Activated CD4-positive, alpha-beta T cell treated with anti-CD3 and anti-CD28 coated beads, Interleukin-2, amount 50 U/mL, for 4 hours (primary cell): ENCODE data around the gene VSX1.

ENCODE experiments used
- DNase-seq, 2 experiments: peaks; one replicate each; pipeline ENCODE4 v3.0.0-alpha.2; 2020

VSX1 gene

DNA sequence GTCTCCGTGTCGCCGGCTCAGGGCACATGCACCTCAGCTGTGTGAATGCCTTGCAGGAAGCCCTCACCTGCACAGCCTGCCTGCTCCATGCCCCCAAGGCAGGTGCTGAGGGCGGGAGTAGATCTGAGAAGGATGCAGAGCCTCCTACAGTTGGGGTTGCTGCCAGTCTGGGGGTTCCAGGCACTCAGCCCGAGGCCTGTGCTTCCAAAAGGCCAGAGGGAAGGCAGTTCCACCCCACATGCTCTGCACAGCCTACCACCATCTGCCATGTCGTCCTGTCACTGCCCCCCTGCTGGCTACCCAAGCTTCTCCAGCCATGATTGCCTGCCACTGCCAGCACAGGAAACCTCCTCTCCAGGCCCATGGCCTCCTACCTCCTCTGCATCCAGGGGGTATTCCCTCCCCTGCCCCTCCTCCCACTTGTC, 43.3 kb downstream of the VSX1 start:
- DNase-seq, result no peak

GRCh38 chr20:25038103-25038410, 43.9 kb downstream of the VSX1 start:
- DNase-seq, result no peak

GRCh38 chr20:25037288-25038102, 44.4 kb downstream of the VSX1 start:
- DNase-seq, result no peak

DNA sequence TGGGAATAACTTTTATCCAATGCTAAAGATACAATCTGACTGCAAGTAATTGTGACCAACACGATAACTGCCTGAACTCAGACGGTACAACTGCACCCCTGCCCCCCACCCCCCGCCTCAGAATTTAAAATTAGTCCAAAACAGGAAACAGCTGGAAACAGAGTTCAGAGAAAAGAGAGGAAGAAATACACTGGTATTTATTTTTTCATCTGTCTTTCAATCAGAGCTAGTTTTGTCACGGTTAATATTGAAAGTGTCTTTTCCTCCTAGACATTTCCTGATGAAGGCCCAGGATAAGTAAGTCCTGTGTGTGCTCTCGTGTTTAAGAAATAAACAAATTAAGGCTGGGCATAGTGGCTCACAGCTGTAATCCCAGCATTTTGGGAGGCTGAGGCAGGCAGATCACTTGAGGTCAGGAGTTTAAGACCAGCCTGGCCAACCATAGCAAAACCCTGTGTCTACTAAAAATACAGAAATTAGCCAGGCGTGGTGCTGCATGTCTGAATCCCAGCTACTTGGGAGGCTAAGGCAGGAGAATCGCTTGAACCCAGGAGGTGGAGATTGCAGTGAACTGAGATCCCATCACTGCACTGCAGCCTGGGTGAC, 45.5 kb downstream of the VSX1 start:
- no peak for DNase-seq

GRCh38 chr20:25035921-25036320, 46.0 kb downstream of the VSX1 start:
- DNase-seq, result no peak

DNA sequence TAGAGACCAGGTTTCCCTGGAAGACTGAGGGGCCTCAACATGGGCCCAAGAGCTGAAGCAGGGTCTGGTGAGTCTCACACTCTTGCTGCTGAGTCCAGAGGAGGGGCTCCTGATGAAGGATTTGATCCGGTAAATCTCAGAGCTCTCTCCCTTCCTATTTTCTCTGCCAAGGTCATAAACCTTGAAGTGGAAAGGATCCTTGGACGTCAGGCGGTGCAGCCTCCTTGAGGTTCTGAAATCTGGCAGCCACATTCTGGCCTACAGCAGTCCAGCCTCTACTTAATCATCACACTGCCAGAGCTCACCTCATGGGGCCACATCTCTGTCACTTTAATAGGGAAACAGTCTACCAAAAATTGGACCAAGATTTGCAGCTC, 48.0 kb downstream of the VSX1 start:
- no peak for DNase-seq

DNA sequence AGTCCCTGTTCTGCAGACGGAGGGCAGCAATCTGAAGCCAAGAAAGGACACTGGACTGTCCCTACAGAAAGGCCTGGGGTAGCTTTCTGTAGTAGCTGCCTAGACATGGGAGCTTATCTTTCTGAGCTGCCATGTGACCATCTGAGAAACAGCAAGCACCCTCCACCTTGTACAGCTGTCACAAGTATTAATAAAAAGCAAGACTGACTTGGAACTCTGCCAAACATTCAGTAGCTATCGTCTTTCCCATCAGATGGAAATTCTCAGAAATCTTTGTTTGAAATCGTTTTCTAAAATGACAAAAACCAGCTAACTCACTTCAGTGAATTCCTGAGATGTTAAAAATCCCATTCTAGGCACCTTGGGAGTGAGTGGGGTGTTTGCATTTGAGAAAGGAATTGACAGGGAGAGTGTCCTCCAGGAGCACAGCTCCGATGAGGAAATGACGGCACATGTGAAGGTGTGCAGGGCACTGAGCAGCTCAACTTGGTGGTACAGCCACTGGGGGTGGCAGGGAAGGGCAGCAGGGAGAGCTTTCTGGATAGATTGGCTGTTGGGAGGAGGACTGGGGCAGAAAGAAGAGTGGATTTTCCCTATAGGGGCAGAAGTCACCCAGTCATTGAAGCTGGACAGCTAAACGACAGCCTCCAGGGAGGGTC, 48.5 kb downstream of the VSX1 start:
- no peak for DNase-seq

DNA sequence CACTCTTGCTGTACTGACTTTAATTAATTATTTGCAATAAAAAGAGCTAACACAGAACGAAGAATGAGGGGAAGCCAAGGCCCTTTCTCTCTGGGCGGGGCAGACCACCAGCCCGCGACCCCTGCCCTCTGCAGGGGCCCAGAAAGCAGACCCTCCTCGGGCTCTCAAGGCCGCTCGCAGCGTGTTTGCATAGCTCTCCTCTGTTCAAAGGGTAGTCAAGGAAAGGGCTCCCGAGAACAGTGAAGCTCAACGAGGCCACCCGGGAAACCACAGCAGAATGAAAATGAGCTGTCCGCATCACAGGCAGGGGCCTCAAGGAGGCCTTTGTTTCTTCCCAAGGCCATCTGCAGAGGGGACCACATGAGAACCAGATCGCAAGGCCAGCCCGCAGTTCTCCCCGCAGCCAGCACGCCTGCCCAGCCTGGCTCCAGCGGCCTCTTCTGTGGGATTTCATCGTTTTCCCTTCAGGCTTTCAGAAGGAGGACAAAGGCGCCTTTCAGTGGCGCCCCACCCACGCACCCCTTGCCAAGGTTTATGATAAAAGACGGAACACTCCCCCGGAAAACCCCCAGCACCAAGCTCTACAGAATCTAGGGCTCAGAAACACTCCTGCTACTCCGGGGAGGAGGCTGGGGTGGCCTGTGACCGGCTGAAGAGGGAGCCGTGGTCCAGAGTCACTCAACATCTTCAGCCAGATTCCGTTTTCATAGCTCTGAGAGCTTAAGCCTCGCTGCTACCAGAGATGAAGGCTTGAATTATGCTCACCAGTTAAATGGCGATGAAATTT, 49.3 kb downstream of the VSX1 start:
- no peak for DNase-seq

- DNase-seq, result no peak
These were observed 49.9 kb downstream of the VSX1 start for GRCh38 chr20:25032065-25032477.

DNA sequence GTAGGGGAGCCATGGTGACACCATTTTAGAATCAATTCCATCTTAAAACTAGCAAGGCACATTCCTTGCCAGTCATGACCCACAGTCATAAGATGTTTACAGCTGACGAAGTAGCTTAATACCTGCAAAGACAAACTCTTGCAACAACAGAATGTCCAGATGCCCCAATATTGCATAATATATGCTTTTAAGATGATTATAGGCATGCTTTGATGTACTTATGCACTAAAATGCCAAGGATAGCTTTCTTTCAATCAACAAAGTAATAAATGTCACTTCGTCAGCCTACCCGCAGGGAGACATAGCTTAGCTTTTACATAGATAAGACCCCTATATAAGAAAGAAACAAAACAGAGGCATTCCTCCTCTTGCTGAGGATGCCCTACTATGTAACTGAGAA, 50.7 kb downstream of the VSX1 start:
- DNase-seq, result no peak

DNA sequence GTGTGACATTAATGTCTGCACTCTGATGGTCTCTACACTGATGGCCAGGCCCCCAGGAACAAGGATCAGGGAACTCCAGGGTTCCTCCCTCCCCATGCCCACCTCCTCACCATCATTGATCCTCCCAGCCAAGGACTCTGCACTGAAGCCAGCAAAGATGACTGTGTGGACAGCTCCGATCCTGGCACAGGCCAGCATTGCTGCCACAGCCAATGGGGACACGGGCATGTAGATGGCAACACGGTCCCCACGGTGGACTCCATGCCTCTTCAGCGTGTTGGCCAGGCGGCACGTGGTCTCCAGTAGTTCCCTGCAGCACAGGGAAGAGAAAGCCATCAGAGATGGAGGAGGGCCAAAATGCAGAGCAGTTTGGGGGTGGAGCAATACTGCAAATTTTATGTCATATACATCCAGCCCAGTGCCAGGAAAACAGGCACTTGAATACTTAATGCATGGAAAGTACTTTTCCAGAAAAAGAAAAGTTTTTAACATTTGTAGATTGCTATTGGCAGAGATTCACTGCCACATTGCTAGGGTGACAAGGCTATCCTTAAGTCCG, 51.2 kb downstream of the VSX1 start:
- no peak for DNase-seq

DNA sequence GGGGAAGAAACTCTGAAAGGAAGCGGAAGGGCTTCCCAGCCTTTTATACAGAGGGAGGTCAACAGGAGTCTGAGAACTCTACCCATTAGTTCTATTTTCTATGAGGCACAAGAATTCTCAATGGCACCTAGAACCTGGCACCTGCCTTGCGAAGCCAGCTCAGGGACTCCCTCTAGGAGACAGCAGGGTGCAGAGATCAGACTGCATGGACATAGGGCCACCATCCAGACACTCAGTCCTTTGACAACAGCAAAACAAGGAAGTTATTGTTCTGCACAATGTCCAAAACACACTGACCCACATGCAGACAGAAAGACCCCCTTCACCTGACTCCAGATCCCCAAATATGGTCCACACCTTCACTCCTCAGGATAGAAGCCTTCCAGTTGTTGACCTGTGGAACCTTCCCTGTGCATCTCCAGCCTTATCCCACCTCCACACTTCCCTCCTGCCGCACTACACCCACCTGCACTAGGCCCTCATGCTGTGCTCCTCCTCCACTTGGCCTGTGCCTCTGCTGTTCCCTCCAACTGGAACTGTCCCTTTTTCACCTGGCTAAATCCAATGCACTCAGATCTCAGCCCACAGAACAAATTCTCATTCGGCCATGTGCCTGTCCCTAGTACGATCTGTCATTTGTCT, 51.8 kb downstream of the VSX1 start:
- no peak for DNase-seq

GRCh38 chr20:25025986-25026605, 55.8 kb downstream of the VSX1 start:
- DNase-seq, result no peak
